HEK293T (cell line): Measurements from ENCODE around the gene SELENOS.

ENCODE experiments used
- BHLHE40 ChIP-seq: fragments of 450-650 bp; IDR thresholded peaks from 2 replicates; pipeline ENCODE4 v1.6.1; 2016; ENCODE audit warnings: mild to moderate bottlenecking, moderate library complexity, borderline replicate concordance
- CTBP1 ChIP-seq: fragments of 450-650 bp; IDR thresholded peaks from 2 replicates; pipeline ENCODE4 v1.6.1; 2016; ENCODE audit warnings: borderline replicate concordance
- ELF4 ChIP-seq: fragments of 450-650 bp; IDR thresholded peaks from 2 replicates; pipeline ENCODE4 v1.6.1; 2017; ENCODE audit warnings: antibody characterized with exemption
- FOXA1 ChIP-seq: fragments of 450-650 bp; IDR thresholded peaks from 2 replicates; pipeline ENCODE4 v1.6.1; 2016; ENCODE audit warnings: mild to moderate bottlenecking
- FOXM1 ChIP-seq: fragments of 450-650 bp; IDR thresholded peaks from 2 replicates; pipeline ENCODE4 v1.6.1; 2017; ENCODE audit warnings: mild to moderate bottlenecking, borderline replicate concordance
- HDGF ChIP-seq: fragments of 450-650 bp; IDR thresholded peaks from 2 replicates; pipeline ENCODE4 v1.6.1; 2017; ENCODE audit warnings: antibody characterized with exemption, borderline replicate concordance
- SP1 ChIP-seq: fragments of 450-650 bp; IDR thresholded peaks from 2 replicates; pipeline ENCODE4 v1.6.1; 2017
- SUZ12 ChIP-seq: fragments of 450-650 bp; IDR thresholded peaks from 2 replicates; pipeline ENCODE4 v1.6.1; 2016; ENCODE audit warnings: mild to moderate bottlenecking
- TF ChIP-seq, protein P1 (sequence below): fragments of 450-650 bp; IDR thresholded peaks from 2 replicates; pipeline ENCODE4 v1.6.1; 2016

GRCh38 chr15:101320501-101321052 lies 43.3 kb upstream of the SELENOS start:
- TF ChIP-seq BHLHE40 (no peak), SUZ12 (no peak), FOXA1 (no peak), FOXM1 (no peak), CTBP1 (no peak), HDGF (no peak), ELF4 (no peak), SP1 (no peak)
- TF ChIP-seq, protein P1, sequence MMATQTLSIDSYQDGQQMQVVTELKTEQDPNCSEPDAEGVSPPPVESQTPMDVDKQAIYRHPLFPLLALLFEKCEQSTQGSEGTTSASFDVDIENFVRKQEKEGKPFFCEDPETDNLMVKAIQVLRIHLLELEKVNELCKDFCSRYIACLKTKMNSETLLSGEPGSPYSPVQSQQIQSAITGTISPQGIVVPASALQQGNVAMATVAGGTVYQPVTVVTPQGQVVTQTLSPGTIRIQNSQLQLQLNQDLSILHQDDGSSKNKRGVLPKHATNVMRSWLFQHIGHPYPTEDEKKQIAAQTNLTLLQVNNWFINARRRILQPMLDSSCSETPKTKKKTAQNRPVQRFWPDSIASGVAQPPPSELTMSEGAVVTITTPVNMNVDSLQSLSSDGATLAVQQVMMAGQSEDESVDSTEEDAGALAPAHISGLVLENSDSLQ = no peak
